Right atrium auricular region (tissue), 2 donors: Measurements from ENCODE around the gene RREB1. TPM values are rescaled to one million over a fixed set of nuclear protein-coding genes. Genes with fewer than 3 reads are reported as not detected.
A peak's percentile ranks its signal among the peaks of the same experiment; 100 is the strongest.

Source experiments
- DNase-seq: peaks from one replicate; pipeline ENCODE4 v3.0.0-alpha.2; 2019; ENCODE audit warnings: low spot score
- H3K27ac ChIP-seq, 2 donors: fragments of 200-600 bp; sonication (generic); 1 replicate in 1 of 2; 2 replicates in 1 of 2; pipeline ENCODE4 v1.5.1; 2016 to 2019
- H3K27me3 ChIP-seq, 2 donors: fragments of 200-600 bp; sonication (generic); one replicate each; pipeline versions ENCODE4 v1.5.1 to v1.6.0; 2017 to 2019
- H3K36me3 ChIP-seq: fragments of 200-600 bp; sonication (generic); one replicate; pipeline ENCODE4 v1.5.1; 2016
- H3K4me1 ChIP-seq, 2 donors: fragments of 200-600 bp; sonication (generic); one replicate each; pipeline versions ENCODE4 v1.5.1 to v1.6.0; 2017 to 2019
- H3K4me3 ChIP-seq, 2 donors: fragments of 200-600 bp; sonication (generic); 1 replicate in 1 of 2; 2 replicates in 1 of 2; pipeline ENCODE4 v1.5.1; 2017 to 2019; ENCODE audit warnings: mild to moderate bottlenecking in 1 of 2, moderate library complexity in 1 of 2
- H3K9me3 ChIP-seq, 2 donors: fragments of 200-600 bp; sonication (generic); one replicate each; pipeline ENCODE4 v1.5.1; 2019
- total RNA-seq, 2 donors: library from RNA; depleted of rRNA; stranded (reverse); fragments of >200 nt; gene quantifications; one replicate each; pipeline ENCODE4 v1.1.0, GENCODE V29; 2016
- TF ChIP-seq, protein P1 (sequence below), 2 donors: fragments of 200-600 bp; sonication (generic); IDR thresholded peaks; one replicate each; pipeline ENCODE4 v1.5.1; 2019; ENCODE audit warnings: antibody characterized with exemption in 2 of 2

Gene RREB1
- total RNA-seq, 2 donors from 2014 or later: 25.5 to 30.3 TPM

- DNase-seq: peak; percentile 18
- Histone ChIP-seq H3K9me3 (no peaks in the 10 kb centered on the region), H3K36me3 (peaks cover 50% of the 10 kb centered on the region), H3K4me3 (no peak overlapping the region), H3K27me3 (no peaks in the 10 kb centered on the region), H3K27ac (no peak overlapping the region), H3K4me1 (peaks cover 0 to 35% of the 10 kb centered on the region in 2 donors)
- TF ChIP-seq, protein P1, sequence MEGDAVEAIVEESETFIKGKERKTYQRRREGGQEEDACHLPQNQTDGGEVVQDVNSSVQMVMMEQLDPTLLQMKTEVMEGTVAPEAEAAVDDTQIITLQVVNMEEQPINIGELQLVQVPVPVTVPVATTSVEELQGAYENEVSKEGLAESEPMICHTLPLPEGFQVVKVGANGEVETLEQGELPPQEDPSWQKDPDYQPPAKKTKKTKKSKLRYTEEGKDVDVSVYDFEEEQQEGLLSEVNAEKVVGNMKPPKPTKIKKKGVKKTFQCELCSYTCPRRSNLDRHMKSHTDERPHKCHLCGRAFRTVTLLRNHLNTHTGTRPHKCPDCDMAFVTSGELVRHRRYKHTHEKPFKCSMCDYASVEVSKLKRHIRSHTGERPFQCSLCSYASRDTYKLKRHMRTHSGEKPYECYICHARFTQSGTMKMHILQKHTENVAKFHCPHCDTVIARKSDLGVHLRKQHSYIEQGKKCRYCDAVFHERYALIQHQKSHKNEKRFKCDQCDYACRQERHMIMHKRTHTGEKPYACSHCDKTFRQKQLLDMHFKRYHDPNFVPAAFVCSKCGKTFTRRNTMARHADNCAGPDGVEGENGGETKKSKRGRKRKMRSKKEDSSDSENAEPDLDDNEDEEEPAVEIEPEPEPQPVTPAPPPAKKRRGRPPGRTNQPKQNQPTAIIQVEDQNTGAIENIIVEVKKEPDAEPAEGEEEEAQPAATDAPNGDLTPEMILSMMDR (IDR thresholded peaks at IDR 0.05): no peak
Observed at GRCh38 chr6:7213416-7213815, 105.7 kb downstream of the RREB1 start.

DNA sequence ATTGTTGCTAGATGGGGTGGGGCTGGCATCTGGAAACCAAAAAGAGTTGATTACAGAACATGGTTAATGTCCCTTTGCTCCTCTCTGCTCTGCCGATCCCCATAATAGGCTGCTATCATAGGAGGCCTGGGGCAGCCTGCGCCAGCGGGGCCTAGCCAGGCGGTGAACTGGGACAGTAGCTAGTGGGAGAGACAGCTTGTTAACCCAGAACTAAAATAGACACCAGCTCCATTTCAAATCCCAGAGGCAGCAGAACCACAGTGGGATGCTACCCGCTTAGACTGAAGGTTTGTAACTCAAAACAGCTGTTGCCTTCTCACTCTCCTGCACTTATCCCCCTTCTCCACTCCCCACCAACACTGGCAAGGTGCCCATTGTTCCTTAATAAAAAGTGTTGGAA lies 106.7 kb downstream of the RREB1 start:
- Histone ChIP-seq H3K4me3 (no peak overlapping the region), H3K27ac (peak overlapping the region; percentile 36 to 42), H3K36me3 (peaks cover 50% of the 10 kb centered on the region), H3K4me1 (peaks cover 0 to 46% of the 10 kb centered on the region in 2 donors), H3K9me3 (no peaks in the 10 kb centered on the region), H3K27me3 (no peaks in the 10 kb centered on the region)
- peak; percentile 30 for DNase-seq
- TF ChIP-seq, protein P1 (IDR thresholded peaks at IDR 0.05): no peak

- peaks cover 0 to 52% of the 10 kb centered on the region in 2 donors for H3K4me1 ChIP-seq
- TF ChIP-seq, protein P1 (IDR thresholded peaks at IDR 0.05): no peak
- peak overlapping the region in 1 of 2 donors; percentile 42 for H3K27ac ChIP-seq
Observed at GRCh38 chr6:7215131-7215530, 107.4 kb downstream of the RREB1 start.

DNA sequence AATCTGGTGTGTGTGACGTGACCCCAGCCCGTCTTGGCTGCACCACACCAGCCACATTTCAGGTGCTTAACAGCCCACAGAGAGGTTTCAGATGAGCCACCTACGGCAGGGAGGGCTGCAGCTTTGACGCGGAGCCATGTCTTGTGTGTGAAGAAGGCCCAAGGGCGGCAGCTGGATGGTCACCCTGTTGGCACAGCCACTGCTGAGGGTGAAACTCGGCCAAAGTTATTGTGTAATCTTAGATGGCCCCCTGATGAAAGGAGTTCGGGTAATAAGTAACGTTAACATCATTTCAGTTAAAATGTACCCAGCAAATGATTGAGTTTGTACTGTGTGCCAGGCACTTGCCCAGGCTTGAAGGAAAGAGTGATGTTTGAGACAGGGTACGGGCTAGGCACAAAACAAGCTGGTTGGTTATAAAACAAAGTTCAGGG lies 108.1 kb downstream of the RREB1 start:
- TF ChIP-seq, protein P1 (IDR thresholded peaks at IDR 0.05): no peak
- H3K9me3 ChIP-seq: no peaks in the 10 kb centered on the region
- DNase-seq: peak; percentile 52
- H3K4me1 ChIP-seq: peaks cover 0 to 59% of the 10 kb centered on the region in 2 donors
- H3K4me3 ChIP-seq: no peak overlapping the region
- H3K27me3 ChIP-seq: no peaks in the 10 kb centered on the region
- H3K27ac ChIP-seq: peak overlapping the region in 1 of 2 donors; percentile 70
- peaks cover 46% of the 10 kb centered on the region for H3K36me3 ChIP-seq

More at GRCh38 chr6:7215131-7215530, 107.4 kb downstream of the RREB1 start:
- H3K36me3 ChIP-seq: peaks cover 50% of the 10 kb centered on the region
- H3K9me3 ChIP-seq: no peaks in the 10 kb centered on the region
- DNase-seq: no peak
- H3K4me3 ChIP-seq: no peak overlapping the region
- H3K27me3 ChIP-seq: no peaks in the 10 kb centered on the region

GRCh38 chr6:7216941-7217621 lies 109.3 kb downstream of the RREB1 start:
- Histone ChIP-seq H3K4me3 (no peak overlapping the region), H3K4me1 (peaks cover 0 to 69% of the 10 kb centered on the region in 2 donors), H3K27me3 (no peaks in the 10 kb centered on the region), H3K36me3 (peaks cover 34% of the 10 kb centered on the region), H3K27ac (peak overlapping the region; percentile 70), H3K9me3 (no peaks in the 10 kb centered on the region)
- TF ChIP-seq, protein P1 (IDR thresholded peaks at IDR 0.05): no peak
- DNase-seq: no peak
